ENCODE results near the gene ATF6.

The ATF6 gene

GRCh38 chr1:161779393-161779792, 13.3 kb downstream of the ATF6 start:
- H3K4me3 ChIP-seq (ENCODE audit: low read depth, low read length), result no peak overlapping the region
- in situ Hi-C loops (cut with HindIII; ENCODE audit: low sequenced_read_pairs), result no loop called here
- DNase-seq (ENCODE audit: low read depth, low spot score), result no peak
- TF ChIP-seq, protein P1, sequence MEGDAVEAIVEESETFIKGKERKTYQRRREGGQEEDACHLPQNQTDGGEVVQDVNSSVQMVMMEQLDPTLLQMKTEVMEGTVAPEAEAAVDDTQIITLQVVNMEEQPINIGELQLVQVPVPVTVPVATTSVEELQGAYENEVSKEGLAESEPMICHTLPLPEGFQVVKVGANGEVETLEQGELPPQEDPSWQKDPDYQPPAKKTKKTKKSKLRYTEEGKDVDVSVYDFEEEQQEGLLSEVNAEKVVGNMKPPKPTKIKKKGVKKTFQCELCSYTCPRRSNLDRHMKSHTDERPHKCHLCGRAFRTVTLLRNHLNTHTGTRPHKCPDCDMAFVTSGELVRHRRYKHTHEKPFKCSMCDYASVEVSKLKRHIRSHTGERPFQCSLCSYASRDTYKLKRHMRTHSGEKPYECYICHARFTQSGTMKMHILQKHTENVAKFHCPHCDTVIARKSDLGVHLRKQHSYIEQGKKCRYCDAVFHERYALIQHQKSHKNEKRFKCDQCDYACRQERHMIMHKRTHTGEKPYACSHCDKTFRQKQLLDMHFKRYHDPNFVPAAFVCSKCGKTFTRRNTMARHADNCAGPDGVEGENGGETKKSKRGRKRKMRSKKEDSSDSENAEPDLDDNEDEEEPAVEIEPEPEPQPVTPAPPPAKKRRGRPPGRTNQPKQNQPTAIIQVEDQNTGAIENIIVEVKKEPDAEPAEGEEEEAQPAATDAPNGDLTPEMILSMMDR (IDR thresholded peaks at IDR 0.05; ENCODE audit: low read depth, low read length), result no peak

DNA sequence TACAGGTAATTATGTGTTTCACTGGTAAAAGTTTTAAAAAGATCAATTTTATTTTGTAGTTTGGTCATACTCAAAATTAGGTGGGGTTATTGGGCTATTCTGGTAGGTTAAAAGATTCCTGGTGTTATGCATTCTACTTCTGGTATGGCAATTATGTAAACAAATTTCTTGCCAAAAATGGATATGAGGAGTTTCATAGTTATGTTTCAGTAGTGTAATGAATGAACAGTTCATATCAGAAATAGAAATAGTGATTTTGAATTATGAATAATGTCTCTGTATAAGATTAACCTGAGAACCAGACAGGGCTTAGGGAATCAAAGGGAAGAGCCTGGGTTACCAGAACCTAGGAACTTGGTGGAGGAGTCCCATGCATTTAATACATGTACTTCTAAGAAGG, 15.9 kb downstream of the ATF6 start:
- TF ChIP-seq, protein P1 (IDR thresholded peaks at IDR 0.05; ENCODE audit: low read depth, low read length), result no peak
- no peak overlapping the region for H3K4me3 ChIP-seq (ENCODE audit: low read depth, low read length)
- in situ Hi-C loops (cut with HindIII; ENCODE audit: low sequenced_read_pairs), result no loop called here
- DNase-seq (ENCODE audit: low read depth, low spot score), result no peak

GRCh38 chr1:161782886-161783285, 16.8 kb downstream of the ATF6 start:
- in situ Hi-C loops (cut with HindIII; ENCODE audit: low sequenced_read_pairs), result no loop called here
- no peak for DNase-seq (ENCODE audit: low read depth, low spot score)
- no peak overlapping the region for H3K4me3 ChIP-seq (ENCODE audit: low read depth, low read length)
- TF ChIP-seq, protein P1 (IDR thresholded peaks at IDR 0.05; ENCODE audit: low read depth, low read length), result no peak

- no peak overlapping the region for H3K4me3 ChIP-seq (ENCODE audit: low read depth, low read length)
- TF ChIP-seq, protein P1 (IDR thresholded peaks at IDR 0.05; ENCODE audit: low read depth, low read length), result no peak
- in situ Hi-C loops (cut with HindIII; ENCODE audit: low sequenced_read_pairs), result no loop called here
- no peak for DNase-seq (ENCODE audit: low read depth, low spot score)
These were observed 18.8 kb downstream of the ATF6 start for GRCh38 chr1:161784968-161785367.

GRCh38 chr1:161787355-161787754, 21.2 kb downstream of the ATF6 start:
- no peak for DNase-seq (ENCODE audit: low read depth, low spot score)
- H3K4me3 ChIP-seq (ENCODE audit: low read depth, low read length), result no peak overlapping the region
- TF ChIP-seq, protein P1 (IDR thresholded peaks at IDR 0.05; ENCODE audit: low read depth, low read length), result peak; percentile 20
- in situ Hi-C loops (cut with HindIII; ENCODE audit: low sequenced_read_pairs), result no loop called here

- in situ Hi-C loops (cut with HindIII; ENCODE audit: low sequenced_read_pairs), result no loop called here
- TF ChIP-seq, protein P1 (IDR thresholded peaks at IDR 0.05; ENCODE audit: low read depth, low read length), result no peak
- H3K4me3 ChIP-seq (ENCODE audit: low read depth, low read length), result no peak overlapping the region
- no peak for DNase-seq (ENCODE audit: low read depth, low spot score)
These were observed 24.6 kb downstream of the ATF6 start for GRCh38 chr1:161790587-161791317.
